GM21576 (cell line): Measurements from ENCODE around the gene COL4A1.

Experiments
- ATAC-seq: cut with Tn5 transposase; IDR thresholded peaks from one replicate; pipeline ENCODE4 v1.9.1; 2021; ENCODE audit warnings: mild to moderate bottlenecking, moderate library complexity; ENCODE audit not compliant: unreplicated experiment

The COL4A1 gene

GRCh38 chr13:110176431-110176830 lies 130.5 kb downstream of the COL4A1 start:
- no peak for ATAC-seq

- no peak for ATAC-seq
Measured at GRCh38 chr13:110173247-110173818, 133.6 kb downstream of the COL4A1 start.

GRCh38 chr13:110170882-110171281 lies 136.1 kb downstream of the COL4A1 start:
- ATAC-seq = no peak

GRCh38 chr13:110170020-110170790 lies 136.8 kb downstream of the COL4A1 start:
- ATAC-seq = no peak

GRCh38 chr13:110168999-110169933 lies 137.7 kb downstream of the COL4A1 start:
- no peak for ATAC-seq

GRCh38 chr13:110166598-110166997 lies 140.4 kb downstream of the COL4A1 start:
- ATAC-seq = no peak

GRCh38 chr13:110164706-110165105 lies 142.3 kb downstream of the COL4A1 start:
- ATAC-seq = no peak

- ATAC-seq = no peak
Measured at GRCh38 chr13:110162866-110163658, 143.9 kb downstream of the COL4A1 start.

GRCh38 chr13:110162053-110162452 lies 144.9 kb downstream of the COL4A1 start:
- no peak for ATAC-seq

- no peak for ATAC-seq
Measured at GRCh38 chr13:110161112-110161882, 145.7 kb downstream of the COL4A1 start.

- no peak for ATAC-seq
Measured at GRCh38 chr13:110158226-110158625, 148.7 kb downstream of the COL4A1 start.

- ATAC-seq = no peak
Measured at GRCh38 chr13:110157718-110158117, 149.2 kb downstream of the COL4A1 start.

GRCh38 chr13:110156301-110157049 lies 150.5 kb downstream of the COL4A1 start:
- ATAC-seq = no peak

GRCh38 chr13:110155072-110155471 lies 151.9 kb downstream of the COL4A1 start:
- no peak for ATAC-seq

GRCh38 chr13:110154410-110154933 lies 152.5 kb downstream of the COL4A1 start:
- no peak for ATAC-seq

GRCh38 chr13:110152351-110152750 lies 154.6 kb downstream of the COL4A1 start:
- no peak for ATAC-seq

- ATAC-seq = no peak
Measured at GRCh38 chr13:110151462-110151861, 155.5 kb downstream of the COL4A1 start.

- no peak for ATAC-seq
Measured at GRCh38 chr13:110150384-110151101, 156.4 kb downstream of the COL4A1 start.
